Kidney epithelial cell (primary cell): Measurements from ENCODE around the gene POC5. TPM values are rescaled to one million over a fixed set of nuclear protein-coding genes. Genes with fewer than 3 reads are reported as not detected.
A peak's percentile ranks its signal among the peaks of the same experiment; 100 is the strongest.

Source experiments
- DNase-seq: peaks from one replicate; pipeline ENCODE4 v3.0.0-alpha.2; 2010; ENCODE audit warnings: low read depth
- H3K27me3 ChIP-seq: 2 replicates; pipeline ENCODE4 v1.6.0; 2011; ENCODE audit warnings: low read length; ENCODE audit not compliant: control insufficient read depth, insufficient read depth
- H3K36me3 ChIP-seq: 2 replicates; pipeline ENCODE4 v1.5.1; 2011; ENCODE audit warnings: low read length; ENCODE audit not compliant: control insufficient read depth, insufficient read depth
- H3K4me3 ChIP-seq: 2 replicates; pipeline ENCODE4 v1.5.1; 2011; ENCODE audit warnings: low read depth, mild to moderate bottlenecking, control low read depth, low read length
- CTCF ChIP-seq: IDR thresholded peaks from 2 replicates; pipeline ENCODE4 v1.5.1; 2011; ENCODE audit warnings: mild to moderate bottlenecking, moderate library complexity, low read length, control low read depth, inconsistent platforms; ENCODE audit not compliant: insufficient read depth, poor library complexity, severe bottlenecking
- total RNA-seq: library from RNA; depleted of rRNA; stranded (reverse); fragments of >200 nt; gene quantifications from 2 replicates; pipeline ENCODE4 v1.2.3, GENCODE V29; 2015

POC5 gene
- total RNA-seq, 1 donor from 2014 or later, result 20.6 TPM

DNA sequence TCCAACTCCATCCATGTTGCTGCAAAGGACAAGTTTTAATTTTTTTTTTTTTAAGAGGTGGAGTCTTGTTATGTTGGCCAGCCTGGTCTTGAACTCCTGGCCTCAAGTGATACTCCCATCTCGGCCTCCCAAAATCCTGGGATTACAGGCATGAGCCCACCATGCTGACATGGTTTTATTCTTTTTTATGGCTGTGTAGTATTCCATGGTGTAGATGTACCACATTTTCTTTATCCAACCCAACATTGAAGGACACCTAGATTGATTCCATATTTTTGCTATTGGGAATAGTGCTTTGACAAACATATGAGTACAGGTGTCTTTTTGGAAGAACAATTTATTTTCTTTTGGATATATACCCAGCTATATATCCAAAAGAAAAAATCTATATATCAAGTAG lies 6.1 kb upstream of the POC5 start:
- DNase-seq, result no peak
- Histone ChIP-seq H3K36me3 (no peaks in the 10 kb centered on the region), H3K27me3 (peaks cover 2% of the 10 kb centered on the region), H3K4me3 (no peak overlapping the region)
- no peak for TF ChIP-seq CTCF

DNA sequence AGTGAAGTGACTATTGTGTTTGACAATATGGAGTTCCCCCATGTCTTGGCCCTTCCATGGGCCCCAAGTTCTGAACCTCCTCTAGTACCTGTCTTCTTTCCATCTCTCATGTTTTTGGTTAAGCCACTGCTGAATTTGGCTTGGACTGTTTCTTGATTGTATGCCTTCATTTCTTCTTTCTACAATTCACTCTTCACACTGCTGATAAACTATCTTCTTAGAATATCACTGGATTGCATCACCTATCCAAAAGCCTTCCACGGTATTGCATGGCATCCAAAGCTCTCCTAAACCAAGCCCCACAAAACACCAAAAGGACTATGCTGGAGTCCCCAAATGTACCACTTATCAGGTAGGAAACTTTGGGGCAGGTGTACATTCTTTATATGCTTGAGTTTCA lies 4.3 kb upstream of the POC5 start:
- H3K36me3 ChIP-seq, result no peaks in the 10 kb centered on the region
- no peak overlapping the region for H3K4me3 ChIP-seq
- TF ChIP-seq CTCF, result no peak
- H3K27me3 ChIP-seq, result peaks cover 2% of the 10 kb centered on the region
- no peak for DNase-seq

DNA sequence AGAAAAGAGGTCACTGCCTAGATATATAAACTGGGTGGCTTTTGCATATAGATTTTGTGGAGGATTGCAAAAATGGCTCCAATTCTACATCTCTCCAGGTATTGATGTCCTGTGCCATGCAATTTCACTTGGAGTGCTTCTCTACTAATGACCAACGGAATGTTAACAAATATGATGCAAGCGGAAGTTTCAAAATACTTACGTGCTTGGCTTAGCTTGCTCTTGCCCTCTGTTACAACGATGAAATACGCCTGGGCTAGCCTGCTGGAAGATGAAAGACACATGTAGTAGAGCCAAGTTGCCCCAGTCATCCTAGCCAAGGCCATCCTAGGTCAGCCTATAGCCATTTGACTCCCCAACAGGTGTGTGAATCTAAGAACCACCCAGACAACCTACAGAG lies 3.6 kb upstream of the POC5 start:
- Histone ChIP-seq H3K36me3 (no peaks in the 10 kb centered on the region), H3K4me3 (no peak overlapping the region), H3K27me3 (peaks cover 2% of the 10 kb centered on the region)
- no peak for TF ChIP-seq CTCF
- no peak for DNase-seq

DNA sequence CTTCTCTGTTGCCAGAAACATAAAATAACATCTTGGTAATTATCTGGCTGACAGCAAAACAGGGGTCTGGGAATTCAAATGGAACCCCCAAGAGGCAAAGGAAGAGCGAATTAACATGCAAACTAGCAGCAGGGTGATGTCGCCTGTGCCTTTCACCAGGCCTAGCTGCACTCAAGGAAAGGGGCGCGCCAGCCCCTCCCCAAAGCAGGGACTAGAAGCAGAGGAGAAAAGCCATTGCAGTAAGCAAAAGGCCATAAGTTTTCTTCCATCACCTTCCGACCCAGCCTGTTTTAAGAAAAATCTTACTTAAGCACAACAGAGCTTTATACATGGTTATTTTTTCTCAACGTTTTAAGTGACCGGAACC lies 539 bp downstream of the POC5 start:
- DNase-seq, result no peak
- TF ChIP-seq CTCF, result no peak
- H3K27me3 ChIP-seq, result peaks cover 2% of the 10 kb centered on the region
- no peaks in the 10 kb centered on the region for H3K36me3 ChIP-seq
- peak overlapping the region; percentile 85 for H3K4me3 ChIP-seq

DNA sequence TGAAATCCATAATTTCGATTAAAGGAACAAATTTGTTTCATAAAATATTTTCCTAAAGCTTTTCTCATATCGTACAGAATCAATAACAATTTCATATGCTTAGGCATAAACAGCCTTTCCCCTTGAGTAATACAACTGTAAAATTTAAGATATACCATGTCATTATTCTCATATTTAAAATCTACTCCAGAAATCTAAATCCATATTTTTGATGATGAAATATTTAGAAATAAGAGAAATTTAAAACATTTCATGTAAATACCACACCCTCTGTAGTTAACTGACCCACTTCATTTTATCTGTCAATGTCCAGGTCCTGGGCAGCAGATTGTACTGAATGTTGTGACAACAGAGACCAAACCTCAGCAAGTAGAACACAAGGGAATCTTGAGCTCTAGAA lies 5.1 kb downstream of the POC5 start:
- H3K27me3 ChIP-seq, result no peaks in the 10 kb centered on the region
- H3K36me3 ChIP-seq, result no peaks in the 10 kb centered on the region
- no peak for TF ChIP-seq CTCF
- DNase-seq, result no peak
- no peak overlapping the region for H3K4me3 ChIP-seq

- DNase-seq, result no peak
- no peak for TF ChIP-seq CTCF
- Histone ChIP-seq H3K27me3 (no peaks in the 10 kb centered on the region), H3K4me3 (no peak overlapping the region), H3K36me3 (no peaks in the 10 kb centered on the region)
Observed at GRCh38 chr5:75711151-75711550, 6.1 kb downstream of the POC5 start.
